HG02973 (cell line): Measurements from ENCODE around the gene DIP2C.
"Not testable (repeated sequence)": the region's sequence is repeated elsewhere in the genome, so short reads cannot be mapped to it uniquely, and the experiment has no call there.

Experiments
- ATAC-seq: cut with Tn5 transposase; IDR thresholded peaks from one replicate; pipeline ENCODE4 v1.9.1; 2021; ENCODE audit warnings: moderate library complexity; ENCODE audit not compliant: unreplicated experiment

DIP2C gene

GRCh38 chr10:349081-349480 lies 340.4 kb downstream of the DIP2C start:
- ATAC-seq = no peak

GRCh38 chr10:348456-348855 lies 341.0 kb downstream of the DIP2C start:
- no peak for ATAC-seq

GRCh38 chr10:347774-348173 lies 341.7 kb downstream of the DIP2C start:
- not testable (repeated sequence) for ATAC-seq

- ATAC-seq = not testable (repeated sequence)
These were observed 342.3 kb downstream of the DIP2C start for GRCh38 chr10:347190-347589.

DNA sequence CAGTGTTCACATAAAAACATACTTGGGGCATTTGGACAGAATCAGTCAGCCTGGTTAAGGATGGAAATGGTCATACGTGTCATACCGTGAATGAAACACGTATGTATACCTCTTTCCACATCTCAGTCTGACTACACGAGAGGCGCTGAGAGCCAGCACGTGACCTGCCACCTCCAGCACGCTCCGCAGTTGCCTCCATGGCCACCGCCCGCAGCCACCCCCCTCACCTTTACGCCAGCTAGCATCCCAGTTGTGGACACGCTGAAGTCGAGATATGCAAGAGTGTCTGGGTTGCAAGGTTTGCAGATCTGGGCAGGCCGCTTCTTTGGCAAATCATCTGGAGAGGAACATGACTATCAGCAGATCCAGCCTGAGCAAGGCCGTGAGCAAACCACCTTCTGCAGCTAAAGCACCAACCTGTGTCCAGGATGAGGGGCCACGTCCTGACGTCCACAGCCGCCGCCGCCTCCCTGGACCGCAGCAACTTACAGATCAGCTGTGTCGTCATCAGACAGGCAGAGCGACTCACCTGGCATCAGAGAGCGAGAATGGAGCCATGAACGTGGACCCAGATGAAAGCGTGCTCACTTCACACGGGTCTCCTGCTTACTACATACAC lies 344.8 kb downstream of the DIP2C start:
- no peak for ATAC-seq

DNA sequence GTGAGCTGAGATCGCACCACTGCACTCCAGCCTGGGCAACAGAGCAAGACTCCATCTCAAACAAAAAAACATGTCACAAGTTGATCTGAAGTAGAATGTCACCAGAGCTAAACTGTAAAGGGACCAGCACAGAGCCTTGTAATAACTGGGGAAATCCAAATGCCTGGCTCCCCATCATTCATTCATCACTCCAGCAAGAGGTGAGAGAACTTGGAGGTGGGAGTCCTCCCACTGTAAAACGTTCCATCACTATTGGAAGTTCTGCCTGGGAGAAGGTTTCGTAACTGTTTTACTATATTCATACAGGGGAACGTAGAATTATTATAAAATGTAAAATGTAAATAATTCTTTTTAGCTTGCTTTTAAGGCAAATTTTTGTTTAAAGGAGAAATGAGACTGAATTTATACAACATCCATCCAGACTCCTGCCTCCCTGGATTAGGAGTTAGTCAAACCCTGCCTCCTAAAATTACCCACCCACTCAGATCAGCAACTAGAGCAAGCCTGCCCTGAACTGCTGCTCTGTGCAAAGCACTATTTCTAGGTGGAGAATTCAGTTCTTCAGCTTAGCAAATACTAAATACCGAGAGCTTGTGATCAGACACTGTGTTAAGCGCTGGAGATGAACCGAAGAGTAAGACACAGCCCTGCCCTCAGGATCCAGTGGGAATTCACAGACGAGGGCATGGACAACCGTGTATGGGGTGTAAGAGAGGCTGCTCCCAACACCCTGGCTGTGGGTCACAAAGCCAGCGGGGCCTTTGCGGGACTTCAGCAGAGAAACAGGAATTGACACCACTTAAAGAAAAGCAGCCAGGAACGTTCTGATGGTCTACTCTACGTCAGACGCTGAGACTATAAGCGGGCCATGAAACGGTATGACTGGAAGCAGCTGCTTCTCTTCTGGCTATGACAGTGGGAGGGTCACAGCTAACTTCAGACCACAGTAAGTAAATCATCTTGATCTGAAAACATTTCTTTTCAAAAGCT lies 345.9 kb downstream of the DIP2C start:
- no peak for ATAC-seq

GRCh38 chr10:341081-341740 lies 348.3 kb downstream of the DIP2C start:
- ATAC-seq = no peak

GRCh38 chr10:340646-341045 lies 348.8 kb downstream of the DIP2C start:
- no peak for ATAC-seq

DNA sequence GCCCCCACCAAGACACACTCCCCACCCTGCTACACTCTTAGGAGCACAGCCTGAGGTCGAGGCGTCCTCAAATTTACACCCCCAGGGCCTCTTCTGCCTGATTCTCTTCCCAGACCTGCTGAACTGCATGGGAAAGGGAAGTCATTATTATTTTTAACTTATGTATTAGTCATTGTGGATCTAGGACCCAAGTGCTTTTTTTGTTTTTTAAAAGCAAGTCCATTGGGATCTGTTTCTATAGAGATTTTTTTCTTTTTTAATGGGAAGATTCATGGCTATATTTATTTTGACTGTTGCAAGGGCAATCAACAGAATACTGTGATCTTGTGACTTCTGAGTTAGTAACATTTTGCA lies 350.5 kb downstream of the DIP2C start:
- ATAC-seq = no peak

- ATAC-seq = no peak
These were observed 351.1 kb downstream of the DIP2C start for GRCh38 chr10:338171-339037.

DNA sequence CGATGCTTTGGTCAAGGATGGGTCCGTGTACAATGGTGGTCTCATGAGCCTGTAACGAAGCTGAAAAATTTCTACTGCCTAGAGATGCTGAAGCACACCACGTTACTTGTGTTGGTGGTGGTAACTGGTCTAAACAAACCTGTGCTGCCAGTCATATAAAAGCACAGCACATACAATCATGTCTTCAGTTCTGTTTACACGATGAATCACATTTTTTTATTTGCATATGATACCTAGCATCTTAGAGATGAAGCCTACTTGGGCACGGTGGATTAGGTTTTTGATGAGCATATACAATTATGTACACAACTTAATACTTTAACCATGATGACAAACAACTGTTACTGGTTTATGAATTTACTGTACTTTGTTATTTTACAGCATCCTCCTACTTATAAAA lies 353.2 kb downstream of the DIP2C start:
- ATAC-seq = no peak

- ATAC-seq = no peak
These were observed 354.2 kb downstream of the DIP2C start for GRCh38 chr10:335151-335800.

GRCh38 chr10:331186-331585 lies 358.3 kb downstream of the DIP2C start:
- no peak for ATAC-seq

- ATAC-seq = no peak
These were observed 359.9 kb downstream of the DIP2C start for GRCh38 chr10:329361-330099.

DNA sequence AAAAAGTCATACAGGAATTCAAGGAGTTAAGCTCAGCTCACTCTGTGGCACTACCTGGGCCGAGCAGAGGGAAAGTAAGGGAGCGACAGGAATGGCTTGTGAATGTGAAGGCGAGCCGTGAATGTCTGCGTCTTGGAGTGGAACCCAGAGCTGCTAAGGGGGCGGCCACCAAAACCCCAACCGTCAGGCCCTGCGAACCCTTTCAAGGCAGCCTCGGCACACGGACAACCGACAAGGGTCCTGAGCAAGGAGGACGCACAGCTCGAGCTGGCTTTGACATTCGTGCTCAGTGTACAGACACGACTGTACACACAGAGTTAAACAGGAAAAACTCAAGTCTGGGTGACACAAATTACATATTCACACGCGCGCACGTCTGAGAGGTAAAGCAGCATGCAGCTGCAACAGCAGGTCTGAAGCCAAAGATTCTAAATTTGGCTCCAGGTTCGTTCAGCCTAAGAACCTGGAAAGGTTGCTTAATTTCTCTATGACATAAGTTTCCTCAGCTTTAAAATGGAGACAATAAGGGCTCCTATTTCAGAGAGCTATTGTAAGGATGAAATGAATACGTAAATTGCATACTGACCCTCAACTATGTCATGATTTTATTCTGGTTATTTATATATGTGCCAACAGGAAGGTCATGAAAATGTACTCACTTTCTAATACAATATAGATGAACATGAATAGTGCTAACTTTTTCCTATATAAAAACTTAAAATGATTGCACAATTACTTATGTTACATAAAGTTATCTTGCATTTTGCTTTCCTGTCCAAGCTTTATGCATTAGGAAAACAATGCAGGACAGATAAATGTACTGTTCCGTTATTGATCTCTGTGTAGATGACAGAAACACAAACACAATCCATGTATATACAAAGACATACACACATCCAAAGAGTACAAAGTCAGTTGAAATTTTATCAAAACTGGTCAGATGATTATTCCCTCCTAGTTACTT lies 361.3 kb downstream of the DIP2C start:
- ATAC-seq = no peak

- ATAC-seq = no peak
These were observed 362.4 kb downstream of the DIP2C start for GRCh38 chr10:326894-327635.

DNA sequence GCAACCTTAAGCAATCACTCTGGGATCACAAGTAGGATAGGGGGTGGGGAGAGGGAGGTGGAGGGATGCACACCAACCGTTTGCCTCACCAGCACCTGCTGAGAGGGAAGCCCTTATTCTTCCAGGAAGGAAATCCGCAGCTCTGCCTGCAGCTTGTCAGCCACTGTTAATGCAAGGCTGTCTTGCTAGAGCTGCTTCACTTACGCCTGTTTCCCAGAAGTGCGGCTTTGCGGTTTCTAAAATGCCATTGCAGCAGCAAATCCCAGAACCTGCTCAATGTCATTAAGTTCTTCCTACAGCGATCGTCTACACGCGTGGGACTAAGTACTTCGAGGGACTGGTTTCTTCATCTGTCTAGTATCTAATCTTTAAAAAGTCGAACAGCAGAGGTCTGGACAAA lies 363.1 kb downstream of the DIP2C start:
- no peak for ATAC-seq

- ATAC-seq = no peak
These were observed 364.2 kb downstream of the DIP2C start for GRCh38 chr10:325282-325681.
